Coronary artery (tissue), 2 donors: ENCODE results near the gene WDR37.

Experiments used
- DNase-seq: peaks from one replicate; pipeline ENCODE4 v3.0.0-alpha.2; 2017; ENCODE audit warnings: low spot score
- H3K27ac ChIP-seq, 2 donors: fragments of 200-600 bp; sonication (generic); one replicate each; pipeline ENCODE4 v1.5.1; 2016 to 2019
- H3K4me3 ChIP-seq: fragments of 200-600 bp; sonication (generic); 2 replicates; pipeline ENCODE4 v1.5.1; 2016; ENCODE audit warnings: mild to moderate bottlenecking, moderate library complexity
- CTCF ChIP-seq: fragments of 200-600 bp; sonication (generic); IDR thresholded peaks from one replicate; pipeline ENCODE4 v1.5.1; 2019; ENCODE audit warnings: antibody characterized with exemption

The WDR37 gene

DNA sequence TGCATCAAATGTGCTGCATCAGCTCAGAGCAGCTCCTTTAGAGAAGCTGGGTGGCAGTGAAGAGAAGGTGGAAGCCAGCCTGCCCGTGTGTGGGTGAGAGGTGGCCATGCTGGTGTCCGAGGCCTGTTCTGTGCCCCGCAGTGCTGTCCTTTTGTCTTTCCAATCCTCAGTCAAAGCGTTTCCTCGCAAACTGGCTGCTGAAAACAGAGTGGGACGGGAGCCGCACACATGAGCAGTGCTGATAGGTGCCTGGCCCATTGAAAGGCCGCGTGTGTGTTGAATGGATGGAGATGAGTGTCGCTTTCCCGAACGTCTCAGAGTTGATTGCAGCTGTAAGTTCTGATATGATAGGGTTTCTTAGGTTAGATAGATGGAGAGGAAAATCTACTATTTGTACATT is 39.3 kb downstream of the WDR37 start:
- DNase-seq, result peak; percentile 46
- H3K4me3 ChIP-seq, result no peak overlapping the region
- TF ChIP-seq CTCF, result no peak
- H3K27ac ChIP-seq, result no peak overlapping the region

DNA sequence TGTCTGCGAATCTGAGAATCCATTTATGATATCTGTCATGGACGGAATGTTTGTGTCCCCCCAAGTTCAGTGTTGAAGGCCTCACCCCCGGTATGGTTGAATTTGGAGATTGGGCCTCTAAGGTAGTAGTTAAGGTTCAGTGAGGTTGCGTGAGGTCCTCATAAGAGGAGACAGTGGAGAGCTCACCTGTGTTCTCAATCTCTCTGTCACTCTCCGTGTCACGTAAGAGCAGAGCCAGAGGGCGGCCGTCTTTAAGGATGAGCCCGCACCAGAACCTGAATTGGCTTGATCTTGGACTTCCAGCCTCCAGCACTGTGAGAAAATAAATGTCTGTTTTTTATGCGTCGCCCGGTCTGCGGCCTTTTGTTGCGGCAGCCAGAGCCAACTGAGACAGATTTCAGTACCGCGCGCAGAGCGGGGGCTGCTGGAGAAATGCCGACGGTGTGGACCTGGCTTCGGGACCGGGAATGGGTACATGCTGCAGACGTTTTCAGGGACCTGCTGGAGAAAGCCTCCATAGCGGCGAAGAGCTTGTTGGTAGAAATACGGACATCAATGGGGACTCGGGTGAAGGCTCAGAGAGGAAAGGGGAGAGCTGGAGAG is 40.2 kb downstream of the WDR37 start:
- H3K4me3 ChIP-seq, result no peak overlapping the region
- peak; percentile 52 for DNase-seq
- TF ChIP-seq CTCF, result no peak
- H3K27ac ChIP-seq, result no peak overlapping the region

DNA sequence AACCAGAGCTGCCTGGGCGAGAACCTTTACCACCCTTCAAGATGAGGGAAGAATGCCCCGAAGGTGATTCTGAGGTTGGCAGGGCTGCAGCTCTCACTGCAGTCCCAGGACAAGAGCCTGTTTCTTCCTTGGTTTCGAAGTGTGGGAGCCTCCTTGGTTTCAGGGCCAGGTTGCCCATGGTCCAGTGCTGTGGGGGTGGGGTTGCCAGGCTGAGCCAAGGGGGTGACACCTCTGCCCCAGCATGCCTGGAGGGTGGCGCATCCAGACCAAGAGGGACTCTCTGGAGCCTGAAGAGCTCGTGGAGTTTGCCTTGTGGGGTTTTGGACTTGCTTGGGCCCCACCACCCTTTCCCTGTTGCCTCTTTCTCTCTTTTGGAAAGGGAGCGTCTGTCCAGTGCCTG is 41.3 kb downstream of the WDR37 start:
- DNase-seq, result peak; percentile 58
- TF ChIP-seq CTCF, result no peak
- no peak overlapping the region for H3K27ac ChIP-seq
- no peak overlapping the region for H3K4me3 ChIP-seq

GRCh38 chr10:1100143-1100542 is 44.0 kb downstream of the WDR37 start:
- Histone ChIP-seq H3K4me3 (no peak overlapping the region), H3K27ac (no peak overlapping the region)
- TF ChIP-seq CTCF, result no peak
- DNase-seq, result no peak

- no peak for TF ChIP-seq CTCF
- no peak for DNase-seq
- Histone ChIP-seq H3K27ac (no peak overlapping the region), H3K4me3 (no peak overlapping the region)
These were observed 44.6 kb downstream of the WDR37 start for GRCh38 chr10:1100691-1101368.

GRCh38 chr10:1101946-1102345 is 45.8 kb downstream of the WDR37 start:
- Histone ChIP-seq H3K4me3 (no peak overlapping the region), H3K27ac (no peak overlapping the region)
- no peak for TF ChIP-seq CTCF
- no peak for DNase-seq

- Histone ChIP-seq H3K27ac (no peak overlapping the region), H3K4me3 (no peak overlapping the region)
- TF ChIP-seq CTCF, result no peak
- no peak for DNase-seq
These were observed 46.2 kb downstream of the WDR37 start for GRCh38 chr10:1102416-1102815.
